Ascending aorta (tissue), 2 donors: ENCODE results near the gene TOX2. TPM values are rescaled to one million over a fixed set of nuclear protein-coding genes. Genes with fewer than 3 reads are reported as not detected.

Source experiments
- DNase-seq, 2 donors: peaks; one replicate each; pipeline ENCODE4 v3.0.0-alpha.2; 2019; ENCODE audit warnings: low spot score in 2 of 2
- H3K27ac ChIP-seq, 2 donors: fragments of 200-600 bp; sonication (generic); one replicate each; pipeline ENCODE4 v1.5.1; 2016 to 2017; ENCODE audit warnings: mild to moderate bottlenecking in 1 of 2
- H3K27me3 ChIP-seq: fragments of 200-600 bp; sonication (generic); one replicate; pipeline ENCODE4 v1.5.1; 2017
- H3K36me3 ChIP-seq, 2 donors: fragments of 200-600 bp; sonication (generic); one replicate each; pipeline ENCODE4 v1.5.1; 2016
- H3K4me1 ChIP-seq, 2 donors: fragments of 200-600 bp; sonication (generic); one replicate each; pipeline ENCODE4 v1.5.1; 2016 to 2017; ENCODE audit warnings: mild to moderate bottlenecking in 1 of 2
- H3K4me3 ChIP-seq, 2 donors: fragments of 200-600 bp; sonication (generic); one replicate each; pipeline ENCODE4 v1.5.1; 2016 to 2017; ENCODE audit warnings: mild to moderate bottlenecking in 1 of 2
- H3K9me3 ChIP-seq, 2 donors: fragments of 200-600 bp; sonication (generic); one replicate each; pipeline ENCODE4 v1.5.1; 2016
- intact Hi-C: fragments of 100-400 bp; cut with DNase I; formaldehyde crosslinking; loops from one replicate; pipeline ENCODE4 v1.15.1; 2023
- total RNA-seq: library from RNA; depleted of rRNA; stranded (reverse); fragments of >200 nt; gene quantifications from one replicate; pipeline ENCODE4 v1.1.0, GENCODE V29; 2016
- TF ChIP-seq, protein P1 (sequence below), 3 experiments: fragments of 200-600 bp in 2 of 3; fragments of 450-650 bp in 1 of 3; sonication (generic) in 2 of 3; IDR thresholded peaks; one replicate each; pipeline ENCODE4 v1.5.1; 2016 to 2019; ENCODE audit warnings: antibody characterized with exemption in 3 of 3, mild to moderate bottlenecking in 1 of 3, moderate library complexity in 1 of 3

The TOX2 gene
- total RNA-seq, 1 donor from 2014 or later: 47.0 TPM

DNA sequence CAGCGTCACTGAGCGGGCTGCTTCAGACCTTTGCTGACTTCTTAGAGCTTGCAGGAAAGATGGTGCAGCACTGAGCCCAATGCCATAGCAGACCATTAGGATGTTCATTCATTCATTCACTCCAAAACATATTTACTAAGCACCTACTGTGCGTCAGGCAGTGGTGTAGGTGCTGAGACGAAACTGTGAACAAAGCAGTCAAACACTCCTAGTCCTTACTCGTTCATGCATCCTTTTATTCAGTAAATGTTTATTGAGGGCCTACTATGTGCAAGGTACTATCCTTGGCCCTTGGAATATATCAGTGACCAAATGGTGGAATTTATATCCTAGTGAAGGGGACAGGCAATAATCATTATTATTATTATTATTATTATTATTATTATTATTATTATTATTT, 76.6 kb downstream of the TOX2 start:
- no peaks in the 10 kb centered on the region for H3K27me3 ChIP-seq
- DNase-seq: no peak
- intact Hi-C loops: no loop called here
- H3K4me1 ChIP-seq: no peaks in the 10 kb centered on the region
- H3K36me3 ChIP-seq: no peaks in the 10 kb centered on the region
- no peak overlapping the region for H3K4me3 ChIP-seq
- TF ChIP-seq, protein P1, sequence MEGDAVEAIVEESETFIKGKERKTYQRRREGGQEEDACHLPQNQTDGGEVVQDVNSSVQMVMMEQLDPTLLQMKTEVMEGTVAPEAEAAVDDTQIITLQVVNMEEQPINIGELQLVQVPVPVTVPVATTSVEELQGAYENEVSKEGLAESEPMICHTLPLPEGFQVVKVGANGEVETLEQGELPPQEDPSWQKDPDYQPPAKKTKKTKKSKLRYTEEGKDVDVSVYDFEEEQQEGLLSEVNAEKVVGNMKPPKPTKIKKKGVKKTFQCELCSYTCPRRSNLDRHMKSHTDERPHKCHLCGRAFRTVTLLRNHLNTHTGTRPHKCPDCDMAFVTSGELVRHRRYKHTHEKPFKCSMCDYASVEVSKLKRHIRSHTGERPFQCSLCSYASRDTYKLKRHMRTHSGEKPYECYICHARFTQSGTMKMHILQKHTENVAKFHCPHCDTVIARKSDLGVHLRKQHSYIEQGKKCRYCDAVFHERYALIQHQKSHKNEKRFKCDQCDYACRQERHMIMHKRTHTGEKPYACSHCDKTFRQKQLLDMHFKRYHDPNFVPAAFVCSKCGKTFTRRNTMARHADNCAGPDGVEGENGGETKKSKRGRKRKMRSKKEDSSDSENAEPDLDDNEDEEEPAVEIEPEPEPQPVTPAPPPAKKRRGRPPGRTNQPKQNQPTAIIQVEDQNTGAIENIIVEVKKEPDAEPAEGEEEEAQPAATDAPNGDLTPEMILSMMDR (IDR thresholded peaks at IDR 0.05): no peak
- no peak overlapping the region for H3K27ac ChIP-seq
- no peaks in the 10 kb centered on the region for H3K9me3 ChIP-seq

DNA sequence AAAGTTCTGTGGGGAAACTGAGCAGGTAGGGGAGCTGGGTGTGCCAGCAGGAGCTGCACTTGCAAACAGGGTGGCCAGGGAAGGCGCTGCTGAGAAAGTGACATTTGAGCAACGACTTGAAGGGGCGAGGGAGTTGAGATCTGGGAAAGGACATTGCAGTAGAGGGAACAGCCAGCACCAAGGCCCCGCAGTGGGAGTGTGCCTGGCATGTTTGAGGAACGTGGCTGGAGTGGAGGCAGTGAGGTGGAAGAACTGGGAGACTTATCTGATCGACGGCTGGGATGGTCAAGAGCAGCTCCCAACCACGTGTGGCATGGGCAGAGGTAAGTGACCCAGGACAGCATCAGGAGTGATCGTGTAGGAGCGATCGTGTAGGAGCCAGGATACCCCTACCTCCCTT, 77.3 kb downstream of the TOX2 start:
- no peaks in the 10 kb centered on the region for H3K36me3 ChIP-seq
- H3K27me3 ChIP-seq: no peaks in the 10 kb centered on the region
- intact Hi-C loops: no loop called here
- no peak overlapping the region for H3K27ac ChIP-seq
- H3K4me3 ChIP-seq: no peak overlapping the region
- TF ChIP-seq, protein P1 (IDR thresholded peaks at IDR 0.05): no peak
- H3K4me1 ChIP-seq: no peaks in the 10 kb centered on the region
- DNase-seq: no peak
- H3K9me3 ChIP-seq: no peaks in the 10 kb centered on the region

DNA sequence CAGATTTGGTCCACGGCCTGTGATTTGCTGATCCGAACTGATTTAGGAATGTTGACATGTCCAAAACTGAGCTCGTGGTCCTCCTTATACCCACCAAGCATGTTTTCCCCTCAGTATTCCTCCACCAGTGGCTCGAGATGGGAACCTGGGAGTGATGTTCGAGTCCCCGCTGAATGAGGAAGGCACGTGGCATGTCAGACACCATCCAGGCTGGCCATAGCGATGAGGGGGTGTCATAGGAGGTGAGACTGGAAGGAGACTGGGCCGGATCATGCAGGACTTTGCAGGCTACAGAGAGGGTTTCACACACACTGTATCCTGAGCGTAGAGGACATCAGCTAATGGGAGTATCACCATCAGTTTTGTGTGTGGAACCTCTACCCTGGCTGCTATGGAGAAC, 78.2 kb downstream of the TOX2 start:
- no peak overlapping the region for H3K4me3 ChIP-seq
- no peak overlapping the region for H3K27ac ChIP-seq
- H3K36me3 ChIP-seq: no peaks in the 10 kb centered on the region
- no peaks in the 10 kb centered on the region for H3K9me3 ChIP-seq
- intact Hi-C loops: no loop called here
- no peak for DNase-seq
- H3K27me3 ChIP-seq: no peaks in the 10 kb centered on the region
- no peaks in the 10 kb centered on the region for H3K4me1 ChIP-seq
- TF ChIP-seq, protein P1 (IDR thresholded peaks at IDR 0.05): no peak

DNA sequence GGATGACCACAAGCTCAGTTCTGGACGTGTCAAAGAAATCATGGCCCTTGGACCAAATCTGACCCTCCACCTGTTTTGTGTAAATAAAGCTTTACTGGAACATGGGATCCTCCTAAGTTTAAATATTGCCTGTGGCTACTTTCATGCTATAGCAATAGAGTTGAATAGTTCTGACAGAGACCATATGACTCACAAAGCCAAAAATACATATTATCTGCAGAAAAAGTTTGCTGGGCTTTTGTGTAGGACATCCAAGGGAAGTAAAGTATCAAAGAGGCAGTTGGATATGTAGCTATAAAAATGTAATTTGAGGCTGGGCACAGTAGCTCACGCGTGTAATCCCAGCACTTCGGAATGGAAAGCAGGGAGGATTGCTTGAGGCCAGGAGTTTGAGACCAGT, 78.9 kb downstream of the TOX2 start:
- no peaks in the 10 kb centered on the region for H3K36me3 ChIP-seq
- intact Hi-C loops: no loop called here
- no peak overlapping the region for H3K4me3 ChIP-seq
- H3K4me1 ChIP-seq: no peaks in the 10 kb centered on the region
- no peak for DNase-seq
- H3K27me3 ChIP-seq: no peaks in the 10 kb centered on the region
- TF ChIP-seq, protein P1 (IDR thresholded peaks at IDR 0.05): no peak
- no peaks in the 10 kb centered on the region for H3K9me3 ChIP-seq
- no peak overlapping the region for H3K27ac ChIP-seq

DNA sequence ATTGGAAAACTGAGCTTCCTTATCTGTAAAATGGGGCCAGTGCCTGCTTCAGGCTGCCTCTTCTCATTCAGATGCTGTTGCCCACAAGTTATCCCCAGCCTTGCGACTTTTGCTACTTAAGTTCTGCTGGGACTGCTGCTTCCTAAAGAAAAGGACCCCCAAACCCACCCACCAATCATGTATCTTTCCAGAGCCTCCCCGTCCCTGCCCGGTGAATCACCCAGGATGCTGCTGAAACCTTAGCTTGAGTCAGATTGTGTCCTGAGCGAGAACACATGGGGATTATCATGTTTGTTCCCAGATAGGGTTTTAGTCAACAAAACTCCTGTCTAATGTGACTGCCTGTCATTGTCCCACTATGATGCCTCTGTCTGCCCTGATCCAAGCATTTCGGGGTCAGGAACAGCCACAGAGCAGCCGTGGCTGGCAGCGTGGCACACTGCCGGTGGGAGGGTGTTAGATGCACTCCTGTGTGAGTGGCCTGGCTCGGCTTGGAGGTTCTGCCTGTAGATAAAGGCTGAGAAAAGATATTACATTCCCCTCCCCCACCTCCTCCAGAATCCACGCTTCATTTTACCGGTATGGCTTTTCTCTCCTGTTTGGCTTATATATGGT, 79.9 kb downstream of the TOX2 start:
- TF ChIP-seq, protein P1 (IDR thresholded peaks at IDR 0.05): no peak
- H3K27ac ChIP-seq: no peak overlapping the region
- H3K36me3 ChIP-seq: no peaks in the 10 kb centered on the region
- no peaks in the 10 kb centered on the region for H3K9me3 ChIP-seq
- intact Hi-C loops: no loop called here
- DNase-seq: no peak
- no peaks in the 10 kb centered on the region for H3K27me3 ChIP-seq
- H3K4me3 ChIP-seq: no peak overlapping the region
- H3K4me1 ChIP-seq: no peaks in the 10 kb centered on the region

DNA sequence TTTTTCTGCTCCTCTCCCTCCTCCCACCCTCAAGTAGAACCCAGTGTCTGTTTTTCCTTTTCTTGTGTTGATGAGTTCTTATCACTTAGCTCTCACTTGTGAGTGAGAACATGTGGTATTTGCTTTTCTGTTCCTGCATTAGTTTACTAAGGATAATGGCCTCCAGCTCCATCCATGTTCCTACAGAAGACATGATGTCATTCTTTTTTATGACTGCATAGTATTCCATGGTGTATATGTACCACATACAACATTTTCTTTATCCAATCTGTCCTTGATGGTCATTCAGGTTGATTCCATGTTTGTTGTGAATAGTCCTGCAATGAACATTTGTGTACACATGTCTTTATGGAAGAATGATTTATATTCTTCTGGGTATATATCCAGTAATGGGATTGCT, 81.0 kb downstream of the TOX2 start:
- Histone ChIP-seq H3K27me3 (no peaks in the 10 kb centered on the region), H3K9me3 (no peaks in the 10 kb centered on the region), H3K4me3 (no peak overlapping the region), H3K36me3 (no peaks in the 10 kb centered on the region), H3K4me1 (no peaks in the 10 kb centered on the region), H3K27ac (no peak overlapping the region)
- TF ChIP-seq, protein P1 (IDR thresholded peaks at IDR 0.05): no peak
- DNase-seq: no peak
- intact Hi-C loops: no loop called here
